ENCODE data around the gene MMP2.

Gene MMP2

DNA sequence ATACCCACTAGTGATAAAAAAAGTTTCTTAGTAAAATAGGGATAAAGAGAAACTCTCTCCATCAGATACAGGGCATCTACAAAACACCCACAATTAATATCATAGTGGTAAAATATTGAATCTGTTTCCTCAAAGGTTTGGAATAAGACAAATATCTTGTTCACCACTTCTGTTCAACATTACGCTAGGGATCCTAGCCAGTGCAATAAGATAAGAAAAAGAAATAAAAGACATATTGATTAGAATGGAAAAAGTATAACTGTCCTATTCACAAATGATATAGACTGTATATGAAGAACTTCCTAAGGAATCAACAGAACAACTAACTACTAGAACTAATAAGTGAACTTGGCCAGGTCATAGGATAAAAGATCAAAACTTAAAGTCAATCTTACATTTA is 42.8 kb downstream of the MMP2 start:
- no peak for DNase-seq

DNA sequence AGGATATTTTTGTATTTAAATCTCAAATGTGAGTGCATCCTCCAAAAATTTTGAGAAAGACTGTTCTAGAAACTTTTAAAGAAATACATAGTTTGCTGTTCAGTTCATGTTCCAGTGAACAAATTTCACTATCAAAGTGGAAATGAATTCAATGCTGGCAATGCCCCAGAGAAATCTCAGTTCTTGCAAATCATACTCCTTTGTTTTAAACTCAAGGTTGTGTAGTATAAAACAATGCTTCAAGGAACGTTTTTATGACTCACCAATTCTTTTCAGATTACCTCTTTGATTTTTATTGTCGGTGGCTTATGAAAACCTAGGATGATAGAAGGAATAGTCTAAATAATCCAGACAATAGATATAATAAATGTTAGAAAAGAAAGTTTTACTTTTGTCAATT is 47.4 kb downstream of the MMP2 start:
- no peak for DNase-seq

DNA sequence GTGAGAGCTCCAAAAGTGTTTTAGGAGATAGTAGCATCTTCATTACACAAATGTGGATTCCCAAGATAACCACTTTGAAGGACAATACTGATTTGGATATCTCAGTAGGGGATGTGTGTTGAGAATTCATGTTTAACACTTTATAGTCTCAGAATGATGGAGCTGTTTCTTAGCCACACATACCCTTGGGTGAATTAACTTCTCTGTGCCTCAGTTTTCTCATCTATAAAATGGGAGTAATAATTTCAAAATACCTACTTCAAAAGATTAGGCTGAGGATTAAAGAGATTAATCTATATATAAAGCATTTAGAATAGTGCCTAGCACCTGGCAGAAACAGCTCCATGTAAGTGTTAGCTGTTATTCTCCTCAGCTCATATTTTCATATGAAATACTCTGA is 48.9 kb downstream of the MMP2 start:
- no peak for DNase-seq

DNA sequence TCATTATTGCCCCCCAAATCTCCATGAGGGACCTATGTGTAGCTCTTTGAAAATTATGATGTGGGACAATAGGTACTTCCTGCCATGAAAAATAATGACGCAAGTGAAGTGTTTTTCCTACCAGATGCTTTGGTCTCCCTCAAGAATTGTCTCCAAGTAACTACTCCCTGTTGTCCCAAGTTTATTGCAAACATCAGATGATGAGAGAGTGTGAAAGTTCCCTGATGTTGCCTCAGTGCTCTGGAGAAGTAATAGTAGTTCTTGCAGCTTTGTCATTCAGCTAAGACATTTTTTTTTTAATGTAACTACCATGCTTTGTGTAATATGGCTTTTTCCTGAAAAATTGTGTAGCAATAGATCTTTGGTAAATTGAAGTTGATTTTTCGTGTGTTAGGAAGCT is 50.0 kb downstream of the MMP2 start:
- DNase-seq = no peak

DNA sequence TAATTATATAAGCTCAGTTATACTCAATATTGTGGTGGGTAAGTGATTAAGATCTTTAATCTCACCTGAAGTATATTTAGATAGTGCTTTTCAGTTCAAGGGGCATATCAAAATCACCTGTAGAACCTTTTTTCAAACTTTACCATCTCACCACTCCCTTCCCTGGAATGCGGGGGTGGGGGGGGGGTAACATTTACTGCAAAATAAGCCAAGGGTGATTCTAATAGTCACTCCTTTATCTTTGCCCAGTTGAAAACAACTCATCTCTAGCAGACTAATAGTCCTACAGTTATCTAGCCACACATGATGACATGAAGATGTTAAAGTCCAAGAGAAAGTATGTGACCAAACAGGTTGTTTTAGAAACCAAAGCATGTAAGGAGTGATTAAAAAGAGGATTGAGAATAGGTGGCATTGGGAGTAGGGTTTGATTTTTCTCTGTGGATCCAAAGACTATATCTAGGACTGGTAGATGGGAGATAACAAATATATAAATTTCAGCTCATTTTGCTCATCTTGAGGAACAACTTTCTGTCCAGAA is 51.4 kb downstream of the MMP2 start:
- DNase-seq = no peak

DNA sequence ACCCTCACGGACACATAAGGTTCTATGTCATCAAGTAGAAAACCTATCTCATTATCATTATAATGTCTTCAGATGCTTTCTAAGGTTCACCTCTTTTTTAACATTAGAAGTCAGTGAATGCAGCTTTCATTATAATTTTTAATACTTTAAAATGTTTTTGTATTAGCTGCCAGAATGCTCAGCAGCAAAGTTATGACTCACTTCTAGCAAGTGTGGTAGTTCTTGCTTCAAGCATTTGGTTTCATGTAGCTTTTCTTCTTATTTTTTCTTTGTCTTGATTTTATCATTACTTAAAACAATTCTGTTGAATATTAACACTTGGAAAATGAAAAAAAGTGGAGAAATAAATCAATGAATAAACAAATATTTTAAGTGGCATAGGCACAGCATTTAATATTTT is 53.2 kb downstream of the MMP2 start:
- DNase-seq = no peak

DNA sequence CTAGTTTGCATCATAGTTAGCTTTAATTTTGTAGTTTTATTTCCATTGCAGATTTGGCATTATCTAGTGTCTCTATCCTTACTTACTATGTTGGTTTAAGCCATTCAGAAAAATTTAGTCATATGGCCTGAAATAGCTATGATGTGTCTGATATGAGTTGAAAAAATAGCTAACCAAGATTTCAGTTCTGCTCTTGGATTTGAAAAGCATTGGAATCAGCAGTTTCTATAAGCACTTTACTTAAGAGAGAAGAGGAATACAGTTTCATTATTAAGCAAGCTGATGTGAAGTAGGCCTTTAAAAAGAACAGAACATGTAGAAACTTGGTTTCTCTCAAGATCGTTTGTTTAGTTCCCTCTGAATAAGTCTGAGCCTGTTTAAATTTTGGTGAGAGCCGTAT is 55.8 kb downstream of the MMP2 start:
- DNase-seq = no peak

DNA sequence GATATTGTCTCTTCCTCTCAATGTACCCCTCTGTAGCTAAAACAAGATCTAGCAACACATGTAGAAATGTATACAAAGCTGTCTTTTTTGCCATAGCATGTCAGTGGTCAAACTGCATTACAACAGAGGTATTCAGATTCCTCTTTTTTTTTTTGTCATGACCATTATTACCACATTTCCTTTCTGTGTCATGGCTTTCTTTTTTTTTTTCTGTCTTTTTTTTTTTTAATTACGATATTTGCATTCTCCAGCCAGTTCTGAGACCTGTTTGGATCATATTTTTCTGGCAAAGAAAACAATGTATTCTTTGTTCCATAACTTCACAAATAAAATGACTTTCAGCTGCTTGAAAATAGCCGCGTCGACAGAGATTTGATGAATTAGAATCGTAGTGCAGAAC is 60.1 kb downstream of the MMP2 start:
- no peak for DNase-seq

DNA sequence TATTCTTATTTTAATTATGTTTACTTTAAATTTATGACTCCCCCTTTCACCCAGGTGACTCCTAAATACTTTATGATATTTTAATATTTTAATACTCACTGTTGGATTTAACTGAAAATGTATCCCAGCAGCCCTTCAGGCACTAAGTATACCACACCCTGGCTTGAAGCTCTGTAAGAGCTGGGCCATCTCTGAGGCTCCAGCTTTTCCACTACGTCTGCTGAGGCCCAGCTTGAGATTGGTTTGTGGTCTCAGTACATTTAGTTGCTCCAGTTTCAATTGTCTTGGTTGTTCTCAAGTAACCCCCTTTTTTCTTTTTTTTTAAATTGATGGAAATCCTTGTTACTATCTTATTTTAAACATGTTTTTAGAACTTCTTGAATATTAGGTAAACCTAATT is 60.5 kb downstream of the MMP2 start:
- no peak for DNase-seq

DNA sequence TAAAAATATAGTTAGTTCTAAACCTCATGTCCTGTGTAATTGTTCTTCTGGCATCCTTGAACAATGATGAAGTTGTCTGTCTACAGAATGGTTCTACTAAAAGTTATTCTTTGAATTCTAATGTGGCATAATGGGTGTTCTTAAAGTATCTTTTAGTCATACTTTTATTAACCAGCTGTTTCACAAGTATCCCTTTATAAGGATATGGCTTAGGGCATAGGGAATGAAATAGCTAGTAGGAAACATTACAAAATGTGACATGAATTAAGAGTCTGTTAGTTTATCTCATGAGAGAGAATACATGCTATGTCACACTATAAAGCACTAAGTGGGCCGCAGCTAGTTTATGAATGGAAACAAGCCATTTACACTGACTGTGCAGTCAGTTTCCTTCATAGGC is 61.2 kb downstream of the MMP2 start:
- DNase-seq = no peak

DNA sequence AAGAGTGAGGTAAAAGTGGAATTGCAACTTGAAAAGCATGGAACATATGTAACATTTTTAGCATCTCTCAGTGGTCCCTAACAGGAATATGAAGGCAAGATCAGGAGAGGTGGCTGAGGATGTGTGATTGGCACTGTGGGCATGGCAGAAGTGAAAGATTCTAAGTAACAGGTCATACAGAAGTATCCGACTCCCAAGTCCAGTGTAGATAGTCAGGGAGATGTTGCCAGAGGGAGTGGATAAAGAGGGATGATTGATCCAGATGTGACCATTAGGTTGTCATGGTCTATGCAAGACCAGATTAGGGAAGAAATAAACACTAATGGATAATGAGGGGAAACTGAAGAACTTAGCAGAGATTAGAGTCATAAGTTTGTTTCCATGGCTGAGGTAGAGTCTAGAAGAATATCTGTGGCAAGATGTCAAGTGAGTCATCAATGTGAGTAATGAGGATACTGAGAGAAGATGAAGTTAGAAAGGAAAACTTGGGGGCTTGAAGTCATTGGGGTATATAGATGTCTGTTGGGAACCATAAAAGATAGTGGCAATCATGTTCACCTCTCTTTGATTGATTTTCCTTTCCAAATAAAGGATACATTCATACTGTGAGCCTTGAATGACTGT is 63.6 kb downstream of the MMP2 start:
- no peak for DNase-seq

DNA sequence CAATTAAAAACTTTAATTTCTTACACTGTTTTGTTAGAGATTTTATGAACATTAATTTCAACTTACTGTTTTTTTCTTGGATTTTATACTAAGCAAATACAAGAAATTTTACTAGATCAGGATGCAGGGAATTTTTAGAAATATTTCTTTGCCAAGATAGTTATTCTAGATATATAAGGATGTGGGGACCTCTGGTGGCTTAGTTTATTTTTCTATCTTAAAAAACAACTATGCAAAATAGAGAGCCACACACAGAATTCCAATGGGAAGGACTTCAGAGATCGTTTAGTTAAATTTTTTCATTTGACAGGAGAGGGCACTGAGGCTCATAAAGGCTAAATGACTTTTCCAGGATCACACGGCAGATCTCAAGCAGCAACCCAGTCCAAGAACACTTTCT is 64.5 kb downstream of the MMP2 start:
- no peak for DNase-seq

DNA sequence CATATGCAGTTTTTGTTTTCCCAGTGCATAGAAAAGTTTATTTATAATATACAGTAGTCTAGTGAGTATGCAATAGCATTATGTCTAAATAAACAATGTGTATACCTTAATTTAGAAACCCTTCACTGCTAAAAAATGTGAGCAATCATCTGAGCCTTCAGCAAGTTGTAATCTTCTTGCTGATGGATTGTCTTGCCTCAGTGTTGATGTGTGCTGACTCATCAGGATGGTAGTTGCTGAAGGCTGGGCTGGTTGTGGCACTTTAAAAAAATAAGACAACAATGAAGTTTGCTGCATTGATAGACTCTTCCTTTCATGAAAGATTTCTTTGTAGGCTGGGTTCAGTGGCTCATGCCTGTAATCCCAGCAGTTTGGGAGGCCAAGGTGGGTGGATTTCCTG is 73.6 kb downstream of the MMP2 start:
- no peak for DNase-seq

DNA sequence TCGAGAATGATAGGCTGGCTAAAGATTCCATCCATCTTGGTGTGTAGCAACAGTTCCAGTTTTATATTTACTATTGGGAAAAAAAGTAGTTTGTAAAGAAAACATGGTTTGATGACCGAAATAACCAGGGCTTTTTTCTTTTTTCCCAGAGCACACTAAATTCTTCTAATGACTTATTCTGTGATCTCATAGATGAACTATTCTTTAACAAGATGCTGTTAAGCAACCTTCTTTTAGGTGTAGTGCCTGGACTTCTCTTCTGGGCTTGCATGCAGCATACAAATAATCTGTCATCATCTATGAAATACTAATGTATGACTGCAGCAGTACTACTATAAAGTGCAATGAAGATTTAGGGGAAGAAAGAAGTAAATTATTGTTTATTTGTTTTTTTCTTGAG is 76.4 kb downstream of the MMP2 start:
- no peak for DNase-seq
